RPMI7951 (cell line): Measurements from ENCODE around the gene DISC1. TPM values are rescaled to one million over a fixed set of nuclear protein-coding genes. Genes with fewer than 3 reads are reported as not detected.
"Not testable (repeated sequence)": the region's sequence is repeated elsewhere in the genome, so short reads cannot be mapped to it uniquely, and the experiment has no call there.

Experiments
- DNase-seq: peaks from one replicate; pipeline ENCODE4 v3.0.0-alpha.2; 2012; ENCODE audit warnings: low read depth
- total RNA-seq: library from RNA; depleted of rRNA; stranded (reverse); fragments of >200 nt; shearing (Covaris generic); gene quantifications from 2 replicates; pipeline ENCODE4 v1.2.3, GENCODE V29; 2014

Gene DISC1
- total RNA-seq, 1 experiment from 2014 or later: 1.9 TPM

DNA sequence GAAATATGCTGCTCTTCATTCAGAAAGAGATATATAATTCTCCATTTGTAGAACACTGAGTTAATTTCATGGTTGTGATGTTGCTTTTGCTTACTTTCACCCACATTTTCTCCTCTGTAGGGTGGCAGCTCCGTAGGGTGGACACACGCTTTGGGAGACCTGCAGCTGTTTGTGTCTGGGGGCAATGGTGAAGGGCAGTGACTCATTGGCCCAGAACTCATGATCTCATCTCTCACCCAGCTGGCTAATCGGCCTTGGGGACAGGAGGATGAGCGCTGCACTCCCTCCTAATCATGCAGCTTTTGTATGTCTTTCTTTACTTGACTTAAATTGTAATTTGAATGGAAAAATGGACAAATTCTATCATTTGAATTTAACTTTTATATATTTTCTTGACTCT is 9.6 kb downstream of the DISC1 start:
- DNase-seq: peak; percentile 85

DNA sequence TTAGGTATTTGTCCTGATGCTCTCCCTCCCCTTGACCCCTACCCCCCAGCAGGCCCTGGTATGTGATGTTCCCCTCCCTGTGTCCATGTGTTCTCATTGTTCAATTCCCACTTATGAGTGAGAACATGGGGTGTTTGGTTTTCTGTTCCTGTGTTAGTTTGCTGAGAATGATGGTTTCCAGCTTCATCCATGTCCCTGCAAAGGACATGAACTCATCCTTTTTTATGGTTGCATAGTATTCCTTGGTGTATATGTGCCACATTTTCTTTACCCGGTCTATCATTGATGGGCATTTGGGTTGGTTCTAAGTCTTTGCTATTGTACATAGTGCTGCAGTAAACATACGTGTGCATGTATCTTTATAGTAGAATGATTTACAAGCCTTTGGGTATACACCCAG is 10.3 kb downstream of the DISC1 start:
- not testable (repeated sequence) for DNase-seq

DNA sequence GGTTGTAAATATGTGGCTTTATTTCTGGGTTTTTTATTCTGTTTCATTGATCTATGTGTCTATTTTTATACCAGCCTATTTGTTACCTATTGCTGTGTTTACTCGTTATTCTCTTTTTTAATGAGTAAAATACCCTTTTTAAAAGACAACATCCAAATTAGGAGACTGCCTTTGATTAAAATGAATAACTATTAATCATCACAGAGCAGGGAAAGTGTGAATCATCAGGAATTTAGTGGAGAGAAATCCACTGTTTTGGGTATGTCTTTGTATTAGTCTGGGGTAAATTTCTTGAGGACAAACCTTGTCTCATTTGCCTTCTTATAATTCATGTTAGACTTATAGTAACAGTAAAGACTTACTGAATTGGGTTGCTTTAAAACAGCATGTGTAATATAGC is 12.1 kb downstream of the DISC1 start:
- DNase-seq: peak; percentile 30

DNA sequence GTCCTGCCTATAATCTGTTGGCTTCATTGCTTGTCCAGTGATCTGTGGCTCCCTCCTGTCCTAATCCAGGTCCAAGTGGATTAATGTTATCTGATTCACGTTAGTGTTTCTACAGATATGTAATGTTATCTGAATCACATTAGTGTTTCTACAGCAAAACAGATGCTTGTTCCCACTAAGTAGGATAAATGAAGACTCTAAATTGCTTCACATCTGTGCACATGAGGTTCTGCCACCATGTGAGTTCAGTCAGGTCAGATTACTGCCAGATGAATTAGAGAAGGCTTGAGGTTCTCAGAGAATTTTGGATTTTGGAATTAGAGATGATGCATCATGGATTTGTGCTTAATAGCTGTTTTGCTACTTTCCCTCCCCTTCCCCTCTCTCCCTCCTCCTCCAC is 13.2 kb downstream of the DISC1 start:
- no peak for DNase-seq

GRCh38 chr1:231641444-231641843 is 14.9 kb downstream of the DISC1 start:
- not testable (repeated sequence) for DNase-seq

- DNase-seq: not testable (repeated sequence)
These were observed 15.5 kb downstream of the DISC1 start for GRCh38 chr1:231642061-231642460.

- DNase-seq: no peak
These were observed 16.0 kb downstream of the DISC1 start for GRCh38 chr1:231642618-231643017.

- peak; percentile 56 for DNase-seq
These were observed 16.7 kb downstream of the DISC1 start for GRCh38 chr1:231643071-231643934.

- no peak for DNase-seq
These were observed 17.3 kb downstream of the DISC1 start for GRCh38 chr1:231643935-231644237.

DNA sequence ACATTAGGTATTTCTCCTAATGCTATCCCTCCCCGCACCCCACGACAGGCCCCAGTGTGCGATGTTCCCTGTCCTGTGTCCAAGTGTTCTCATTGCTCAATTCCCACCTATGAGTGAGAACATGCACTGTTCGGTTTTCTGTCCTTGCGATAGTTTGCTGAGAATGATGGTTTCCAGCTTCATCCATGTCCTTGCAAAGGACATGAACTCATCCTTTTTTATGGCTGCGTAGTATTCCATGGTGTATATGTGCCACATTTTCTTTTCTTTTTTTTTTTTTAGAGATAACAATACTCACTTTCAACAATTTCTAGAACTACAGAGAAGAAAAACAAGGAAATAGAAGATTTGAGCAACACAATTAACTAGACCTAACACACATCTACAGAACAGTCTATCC is 19.0 kb downstream of the DISC1 start:
- not testable (repeated sequence) for DNase-seq

DNA sequence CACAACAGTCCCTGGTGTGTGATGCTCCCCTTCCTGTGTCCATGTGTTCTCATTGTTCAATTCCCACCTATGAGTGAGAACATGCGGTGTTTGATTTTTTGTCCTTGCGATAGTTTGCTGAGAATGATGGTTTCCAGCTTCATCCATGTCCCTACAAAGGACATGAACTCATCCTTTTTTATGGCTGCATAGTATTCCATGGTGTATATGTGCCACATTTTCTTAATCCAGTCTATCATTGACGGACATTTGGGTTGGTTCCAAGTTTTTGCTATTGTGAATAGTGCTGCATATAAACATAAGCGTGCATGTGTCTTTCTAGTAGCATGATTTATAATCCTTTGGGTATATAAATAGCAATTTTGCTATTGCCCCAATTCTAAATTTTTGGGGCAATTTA is 19.6 kb downstream of the DISC1 start:
- not testable (repeated sequence) for DNase-seq

DNA sequence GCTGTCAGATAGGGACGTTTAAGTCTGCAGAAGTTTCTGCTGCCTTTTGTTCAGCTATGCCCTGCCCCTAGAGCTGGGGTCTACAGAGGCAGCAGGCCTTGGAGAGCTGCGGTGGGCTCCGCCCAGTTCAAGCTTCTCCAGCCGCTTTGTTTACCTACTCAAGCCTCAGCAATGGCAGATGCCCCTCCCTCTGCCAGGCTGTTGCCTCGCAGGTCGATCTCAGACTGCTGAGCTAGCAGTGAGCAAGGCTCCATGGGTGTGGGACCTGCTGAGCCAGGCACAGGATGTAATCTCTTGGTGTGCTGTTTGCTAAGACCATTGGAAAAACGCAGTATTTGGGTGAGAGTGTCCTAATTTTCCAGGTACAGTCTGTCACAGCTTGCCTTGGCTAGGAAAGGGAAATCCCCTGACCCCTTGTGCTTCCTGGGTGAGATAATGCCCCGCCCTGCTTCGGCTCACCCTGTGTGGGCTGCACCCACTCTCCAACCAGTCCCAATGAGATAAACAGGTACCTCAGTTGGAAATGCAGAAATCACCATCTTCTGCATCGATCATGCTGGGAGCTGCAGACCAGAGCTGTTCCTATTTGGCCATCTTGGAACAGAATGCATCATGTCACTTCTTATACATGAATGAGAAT is 25.2 kb downstream of the DISC1 start:
- DNase-seq: not testable (repeated sequence)

DNA sequence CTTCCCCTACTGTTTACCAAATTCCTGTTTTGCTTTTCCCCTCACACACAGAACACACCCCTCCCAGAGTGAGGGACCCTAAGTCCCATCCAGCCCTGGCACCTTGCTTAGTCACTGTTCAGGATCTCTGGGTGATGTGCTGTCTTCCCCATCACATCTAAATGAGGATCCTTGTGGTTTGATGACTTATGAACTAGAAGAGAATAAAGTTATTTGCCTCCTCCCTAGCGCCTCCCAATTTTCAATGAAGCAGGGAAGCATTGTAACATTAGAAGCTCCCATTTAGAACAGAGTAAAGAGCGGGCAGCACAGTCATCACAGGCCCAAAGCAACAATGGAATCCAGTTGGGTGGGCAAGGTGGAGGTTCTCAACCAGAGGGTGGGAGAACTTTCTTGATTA is 27.0 kb downstream of the DISC1 start:
- peak; percentile 26 for DNase-seq

- no peak for DNase-seq
These were observed 30.2 kb downstream of the DISC1 start for GRCh38 chr1:231656741-231657140.

GRCh38 chr1:231658223-231658622 is 31.6 kb downstream of the DISC1 start:
- DNase-seq: not testable (repeated sequence)

GRCh38 chr1:231660198-231660597 is 33.6 kb downstream of the DISC1 start:
- no peak for DNase-seq

- peak; percentile 59 for DNase-seq
These were observed 36.7 kb downstream of the DISC1 start for GRCh38 chr1:231663211-231663792.

GRCh38 chr1:231665101-231665500 is 38.5 kb downstream of the DISC1 start:
- no peak for DNase-seq

- no peak for DNase-seq
These were observed 39.1 kb downstream of the DISC1 start for GRCh38 chr1:231665726-231666125.

- DNase-seq: no peak
These were observed 39.8 kb downstream of the DISC1 start for GRCh38 chr1:231666220-231666936.

- DNase-seq: no peak
These were observed 40.5 kb downstream of the DISC1 start for GRCh38 chr1:231666937-231667608.
